ENCODE data around the gene LMF2.
"Not testable (repeated sequence)": the region's sequence is repeated elsewhere in the genome, so short reads cannot be mapped to it uniquely, and the experiment has no call there.

Gene LMF2

GRCh38 chr22:50507421-50507990, at the start of gene LMF2:
Gene LMF2 (minus strand): TSS chr22:50507702. CDS start chr22:50507675, 27 bp downstream.
- DNase-seq (ENCODE audit: low spot score): peak; percentile 96

GRCh38 chr22:50556703-50557102, 49.2 kb upstream of the LMF2 start:
- DNase-seq (ENCODE audit: low spot score): no peak

DNA sequence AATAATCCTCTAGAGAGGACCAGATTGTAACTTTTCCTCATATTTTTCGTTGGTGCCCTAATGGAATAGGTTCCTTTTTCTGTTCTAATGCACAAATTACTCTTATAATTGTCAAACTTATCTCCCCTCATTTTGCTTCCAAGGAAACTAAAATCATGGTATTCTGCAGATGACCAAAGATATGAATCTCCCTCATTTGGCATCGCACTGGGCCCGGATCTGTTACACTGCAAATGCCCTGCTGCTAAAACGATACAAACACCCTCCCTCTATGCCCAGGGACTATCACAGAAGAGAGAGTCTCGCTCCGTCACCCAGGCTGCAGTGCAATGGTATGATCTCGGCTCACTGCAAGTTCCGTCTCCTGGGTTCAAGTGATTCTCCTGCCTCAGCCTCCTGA, 45.8 kb upstream of the LMF2 start:
- DNase-seq (ENCODE audit: low spot score): no peak

- no peak for DNase-seq (ENCODE audit: low spot score)
These were observed 43.8 kb upstream of the LMF2 start for GRCh38 chr22:50551160-50551752.

- DNase-seq (ENCODE audit: low spot score): no peak
These were observed 42.9 kb upstream of the LMF2 start for GRCh38 chr22:50550395-50550794.

DNA sequence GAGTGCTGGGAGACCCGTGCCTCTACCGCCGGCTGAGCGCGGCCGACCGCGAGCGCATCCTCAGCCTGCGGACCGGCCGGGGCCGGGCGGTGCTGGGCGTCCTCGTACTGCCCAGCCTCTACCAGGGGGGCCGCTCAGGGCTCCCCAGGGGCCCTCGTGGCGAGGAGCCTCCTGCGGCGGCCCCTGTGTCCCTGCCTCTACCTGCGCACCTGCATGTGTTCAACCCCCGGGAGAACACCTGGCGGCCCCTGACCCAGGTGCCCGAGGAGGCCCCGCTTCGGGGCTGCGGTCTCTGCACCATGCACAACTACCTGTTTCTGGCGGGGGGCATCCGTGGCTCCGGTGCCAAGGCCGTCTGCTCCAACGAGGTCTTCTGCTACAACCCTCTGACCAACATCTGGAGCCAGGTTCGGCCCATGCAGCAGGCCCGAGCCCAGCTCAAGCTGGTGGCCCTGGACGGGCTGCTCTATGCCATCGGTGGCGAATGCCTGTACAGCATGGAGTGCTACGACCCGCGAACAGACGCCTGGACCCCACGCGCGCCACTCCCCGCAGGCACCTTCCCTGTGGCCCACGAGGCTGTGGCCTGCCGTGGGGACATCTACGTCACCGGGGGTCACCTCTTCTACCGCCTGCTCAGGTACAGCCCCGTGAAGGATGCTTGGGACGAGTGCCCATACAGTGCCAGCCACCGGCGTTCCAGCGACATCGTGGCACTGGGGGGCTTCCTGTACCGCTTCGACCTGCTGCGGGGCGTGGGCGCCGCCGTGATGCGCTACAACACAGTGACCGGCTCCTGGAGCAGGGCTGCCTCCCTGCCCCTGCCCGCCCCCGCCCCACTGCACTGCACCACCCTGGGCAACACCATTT, 41.7 kb upstream of the LMF2 start:
- no peak for DNase-seq (ENCODE audit: low spot score)

- DNase-seq (ENCODE audit: low spot score): no peak
These were observed 40.8 kb upstream of the LMF2 start for GRCh38 chr22:50548040-50548920.

GRCh38 chr22:50547263-50547985, 39.9 kb upstream of the LMF2 start:
- DNase-seq (ENCODE audit: low spot score): no peak

- no peak for DNase-seq (ENCODE audit: low spot score)
These were observed 39.1 kb upstream of the LMF2 start for GRCh38 chr22:50546326-50547262.

- no peak for DNase-seq (ENCODE audit: low spot score)
These were observed 38.2 kb upstream of the LMF2 start, which contains the start of gene KLHDC7B for GRCh38 chr22:50545522-50546325. Gene KLHDC7B (plus strand): TSS chr22:50545899. CDS start chr22:50546244, 345 bp downstream.

DNA sequence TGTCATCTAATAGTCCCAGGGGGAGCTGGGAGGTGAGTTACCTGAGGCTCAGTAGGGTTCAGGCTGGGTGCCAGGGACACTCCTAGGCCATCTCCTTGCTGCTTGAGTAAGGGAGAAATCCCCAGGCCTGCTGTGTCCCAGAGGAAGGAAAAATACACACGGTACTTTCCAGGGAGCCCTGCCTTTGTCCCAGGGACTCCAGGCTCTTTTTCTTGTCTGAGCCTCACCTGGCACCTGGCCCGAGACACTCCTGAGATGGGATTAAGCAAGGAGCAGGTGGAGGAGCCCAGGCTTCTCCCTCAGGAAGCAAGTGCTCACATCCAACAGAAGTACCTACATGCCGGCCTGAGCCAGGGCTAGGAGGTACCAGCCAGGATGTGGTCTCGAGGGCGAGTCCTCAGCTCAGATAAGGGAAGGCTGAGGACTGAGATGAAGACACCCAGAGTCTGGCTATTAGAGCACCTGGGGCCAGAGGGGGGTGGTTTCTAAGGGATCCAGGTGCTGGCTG, 37.3 kb upstream of the LMF2 start:
- no peak for DNase-seq (ENCODE audit: low spot score)

GRCh38 chr22:50544078-50544745, 36.7 kb upstream of the LMF2 start:
- no peak for DNase-seq (ENCODE audit: low spot score)

DNA sequence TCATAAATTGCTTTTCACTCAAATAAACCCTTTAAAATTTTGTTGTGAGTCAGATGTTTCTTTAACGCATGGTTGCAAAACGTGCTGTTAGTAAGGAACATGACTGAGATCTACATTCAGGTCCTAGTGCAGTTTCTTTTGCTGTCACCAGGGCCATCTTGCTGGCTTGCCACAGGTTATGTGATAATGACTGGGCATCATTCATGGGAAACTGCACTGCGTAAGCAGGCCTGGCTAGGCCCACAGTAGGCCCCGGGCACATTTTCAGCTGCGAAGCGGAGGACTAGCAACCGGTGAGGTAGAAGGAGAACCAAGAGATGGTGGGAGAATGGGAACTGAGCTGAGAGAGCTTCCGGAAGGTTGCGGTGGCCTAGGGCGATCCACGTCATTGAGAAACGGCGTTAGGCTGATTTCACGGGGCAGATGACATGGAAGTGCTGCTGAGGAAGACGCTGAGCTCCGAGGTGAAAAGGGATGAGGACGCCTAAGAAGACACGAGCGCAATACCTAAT, 35.0 kb upstream of the LMF2 start:
- no peak for DNase-seq (ENCODE audit: low spot score)

DNA sequence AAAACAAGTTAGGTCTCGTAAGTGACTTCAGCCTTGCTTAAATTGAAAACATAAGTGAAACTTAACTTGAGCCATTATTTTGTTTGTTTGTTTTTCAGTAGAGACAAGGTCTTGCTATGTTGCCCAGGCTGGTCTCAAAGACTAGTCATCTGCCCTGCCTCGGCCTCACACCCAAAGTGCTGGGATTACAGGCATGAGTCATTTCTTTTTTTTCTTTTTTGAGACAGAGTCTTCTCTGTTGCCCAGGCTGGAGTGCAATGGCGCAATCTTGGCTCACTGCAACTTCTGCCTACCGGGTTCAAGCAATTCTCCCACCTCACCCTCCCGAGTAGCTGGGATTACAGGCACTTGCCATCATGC, 34.1 kb upstream of the LMF2 start:
- not testable (repeated sequence) for DNase-seq (ENCODE audit: low spot score)

GRCh38 chr22:50540381-50540780, 32.9 kb upstream of the LMF2 start:
- DNase-seq (ENCODE audit: low spot score): no peak

GRCh38 chr22:50537765-50538164, 30.3 kb upstream of the LMF2 start:
- DNase-seq (ENCODE audit: low spot score): no peak

DNA sequence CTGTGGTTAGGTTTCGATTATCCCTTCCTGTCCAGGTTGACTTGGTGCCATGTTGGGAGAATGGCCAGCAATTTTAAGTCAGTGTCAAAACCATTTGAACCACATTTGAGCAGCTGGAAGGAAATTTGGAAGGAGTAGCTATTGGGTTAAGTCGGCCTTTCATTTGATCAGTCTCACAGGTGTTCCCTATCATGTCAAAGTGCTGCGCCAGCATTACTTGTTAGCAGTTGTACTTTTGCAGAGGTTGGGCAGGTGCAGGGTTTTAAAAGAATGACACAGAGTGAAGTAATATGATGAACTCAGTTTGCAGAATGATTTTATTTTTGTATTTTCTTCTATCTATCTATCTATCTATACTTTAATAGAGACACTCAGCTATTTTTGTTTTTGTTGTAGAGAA, 28.7 kb upstream of the LMF2 start:
- no peak for DNase-seq (ENCODE audit: low spot score)

DNA sequence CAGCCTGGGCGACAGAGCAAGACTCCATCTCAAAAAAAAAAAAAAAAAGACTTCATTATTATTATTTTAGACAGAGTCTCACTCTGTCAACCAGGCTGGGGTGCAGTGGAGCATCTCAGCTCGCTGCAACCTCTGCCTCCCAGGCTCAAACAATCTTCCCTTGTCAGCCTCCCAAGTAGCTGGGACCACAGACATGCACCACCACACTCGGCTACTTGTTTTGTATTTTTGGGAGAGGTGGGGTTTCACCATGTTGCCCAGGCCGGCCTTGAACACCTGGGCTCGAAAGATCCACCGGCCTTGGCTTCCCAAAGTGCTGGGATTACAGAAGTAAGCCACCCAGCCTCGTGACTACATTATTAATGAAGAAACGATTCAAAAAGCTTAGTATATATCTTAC, 27.6 kb upstream of the LMF2 start:
- no peak for DNase-seq (ENCODE audit: low spot score)
